GM12874 (cell line): ENCODE results near the gene LIN28A.

ENCODE experiments used
- CTCF ChIP-seq: IDR thresholded peaks from 2 replicates; pipeline ENCODE4 v1.5.1; 2011; ENCODE audit warnings: low read depth, mild to moderate bottlenecking, control low read depth, low read length, moderate library complexity; ENCODE audit not compliant: insufficient read depth

LIN28A gene

GRCh38 chr1:26410706-26411623, at the start of gene LIN28A:
TSS of gene LIN28A (plus strand) at chr1:26410817. CDS start at chr1:26410892, 75 bp downstream.
- TF ChIP-seq CTCF, result no peak

- no peak for TF ChIP-seq CTCF
Observed at GRCh38 chr1:26361605-26362122, 49.0 kb upstream of the LIN28A start.

- no peak for TF ChIP-seq CTCF
Observed at GRCh38 chr1:26362331-26362730, 48.3 kb upstream of the LIN28A start.

GRCh38 chr1:26363549-26364448, 46.8 kb upstream of the LIN28A start:
- TF ChIP-seq CTCF, result peak; percentile 96

GRCh38 chr1:26364956-26365355, 45.7 kb upstream of the LIN28A start:
- no peak for TF ChIP-seq CTCF

- no peak for TF ChIP-seq CTCF
Observed at GRCh38 chr1:26367441-26367840, 43.2 kb upstream of the LIN28A start.

- no peak for TF ChIP-seq CTCF
Observed at GRCh38 chr1:26368006-26368405, 42.6 kb upstream of the LIN28A start.
